HG02610 (cell line): ENCODE results near the gene TMCC1.
"Not testable (repeated sequence)": the region's sequence is repeated elsewhere in the genome, so short reads cannot be mapped to it uniquely, and the experiment has no call there.

ENCODE experiments used
- ATAC-seq: cut with Tn5 transposase; IDR thresholded peaks from one replicate; pipeline ENCODE4 v1.9.1; 2021; ENCODE audit warnings: mild to moderate bottlenecking, moderate library complexity; ENCODE audit not compliant: unreplicated experiment

Gene TMCC1

GRCh38 chr3:129892857-129893580, 492 bp downstream of the TMCC1 start:
- peak; percentile 53 for ATAC-seq

GRCh38 chr3:129892486-129892856, 1.0 kb downstream of the TMCC1 start:
- ATAC-seq: no peak

- no peak for ATAC-seq
Measured at GRCh38 chr3:129890891-129891290, 2.6 kb downstream of the TMCC1 start.

- ATAC-seq: no peak
Measured at GRCh38 chr3:129890125-129890524, 3.4 kb downstream of the TMCC1 start.

- no peak for ATAC-seq
Measured at GRCh38 chr3:129888771-129889170, 4.7 kb downstream of the TMCC1 start.

DNA sequence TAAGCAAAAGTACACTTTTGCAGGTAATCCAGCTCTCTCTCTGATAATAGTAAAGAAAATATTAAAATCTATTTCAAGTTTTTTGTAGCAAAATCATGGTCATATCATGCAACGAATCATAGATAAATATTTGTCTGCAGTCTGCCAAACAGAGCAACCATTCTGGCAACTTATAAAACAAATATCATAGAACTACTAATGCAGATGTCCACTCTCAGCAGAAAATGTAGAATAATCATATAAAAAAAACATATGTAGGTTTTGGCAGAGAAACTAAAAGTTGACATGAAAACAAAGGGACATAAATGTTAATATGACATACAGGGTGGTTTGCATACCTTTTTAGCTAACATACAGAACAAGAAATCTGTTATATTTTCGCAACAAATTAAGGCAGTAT, 12.2 kb downstream of the TMCC1 start:
- ATAC-seq: no peak

- no peak for ATAC-seq
Measured at GRCh38 chr3:129878355-129878754, 15.2 kb downstream of the TMCC1 start.

- not testable (repeated sequence) for ATAC-seq
Measured at GRCh38 chr3:129874479-129874878, 19.0 kb downstream of the TMCC1 start.

GRCh38 chr3:129868912-129869311, 24.6 kb downstream of the TMCC1 start:
- no peak for ATAC-seq

GRCh38 chr3:129867506-129868124, 25.9 kb downstream of the TMCC1 start:
- ATAC-seq: no peak

DNA sequence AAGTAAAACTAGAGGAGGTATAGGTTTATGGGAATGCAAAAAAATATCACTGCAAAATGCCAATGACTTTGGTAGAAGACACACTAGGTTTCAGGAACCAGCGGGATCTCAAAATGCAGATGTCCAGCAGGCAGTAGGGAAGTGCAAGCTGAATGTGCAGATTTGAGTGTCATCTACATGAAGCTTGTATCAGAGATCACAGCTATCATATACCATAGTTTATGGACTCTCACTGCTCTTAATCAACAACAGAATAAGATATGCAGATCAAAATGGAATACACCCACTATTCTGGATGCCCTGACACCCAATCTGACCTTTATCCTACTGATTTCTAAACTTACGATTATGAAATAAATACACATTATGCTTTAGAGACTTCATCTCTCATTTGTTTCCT, 27.7 kb downstream of the TMCC1 start:
- ATAC-seq: no peak

- ATAC-seq: no peak
Measured at GRCh38 chr3:129864519-129864918, 29.0 kb downstream of the TMCC1 start.

- no peak for ATAC-seq
Measured at GRCh38 chr3:129859272-129859671, 34.2 kb downstream of the TMCC1 start.

DNA sequence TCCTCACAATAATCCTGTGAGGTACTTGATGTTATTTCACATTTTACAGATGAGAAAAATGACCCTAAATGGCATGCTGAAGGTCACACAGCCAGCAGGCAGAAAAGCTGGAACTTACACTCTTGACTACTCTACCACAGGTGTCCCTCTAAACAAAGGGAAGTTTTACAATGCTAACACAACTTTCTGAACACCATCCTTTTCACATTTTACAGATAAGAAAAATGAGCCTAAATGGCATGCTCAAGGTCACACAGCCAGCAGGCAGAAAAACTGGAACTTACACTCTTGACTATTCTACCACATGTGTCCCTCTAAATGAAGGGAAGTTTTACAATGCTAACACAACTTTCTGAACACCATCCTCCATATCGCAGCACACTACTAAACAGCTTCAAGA, 35.6 kb downstream of the TMCC1 start:
- no peak for ATAC-seq

DNA sequence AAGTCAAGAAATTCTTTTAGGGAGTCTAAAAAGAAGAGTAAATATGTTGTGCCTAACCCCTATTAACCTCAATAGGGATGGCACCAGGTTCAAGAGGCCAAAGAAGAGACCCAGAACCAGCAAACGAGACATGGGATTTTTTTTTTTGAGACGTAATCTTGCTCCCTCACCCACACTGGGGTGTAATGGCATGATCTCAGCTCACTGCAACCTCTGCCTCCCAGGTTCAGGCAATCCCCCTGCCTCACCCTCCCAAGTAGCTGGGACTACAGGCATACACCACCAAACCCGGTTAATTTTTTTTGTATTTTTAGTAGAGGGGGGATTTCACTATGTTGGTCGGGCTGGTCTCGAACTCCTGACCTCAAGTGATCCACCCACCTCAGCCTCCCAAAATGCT, 36.7 kb downstream of the TMCC1 start:
- ATAC-seq: not testable (repeated sequence)

DNA sequence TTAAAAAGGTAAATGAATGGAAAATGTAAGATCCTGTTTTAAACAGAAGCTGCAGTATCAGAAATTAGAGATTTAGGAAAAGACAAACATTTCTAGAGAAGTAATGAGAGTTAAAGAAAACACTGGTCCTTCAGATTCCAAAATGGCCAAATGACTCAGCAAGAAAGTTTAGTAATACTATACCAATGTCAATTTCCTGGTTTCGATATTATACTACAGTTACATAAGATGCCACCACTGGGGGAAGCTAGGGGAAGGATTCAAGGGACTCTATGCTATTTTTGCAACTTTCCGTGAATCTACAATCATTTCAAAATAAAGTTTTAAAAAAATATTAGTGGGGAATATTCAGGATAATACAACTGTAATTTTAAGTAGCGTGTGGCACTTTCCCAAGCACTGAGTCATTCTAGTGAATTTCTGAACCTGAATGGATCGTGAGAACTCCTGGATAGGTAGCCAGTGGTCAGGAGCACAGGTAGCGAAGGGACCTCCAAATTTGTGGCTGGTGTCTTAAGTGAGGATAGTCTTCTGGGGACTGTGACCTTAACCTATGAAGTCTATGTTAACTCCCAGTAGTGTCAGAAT, 37.6 kb downstream of the TMCC1 start:
- ATAC-seq: peak; percentile 71

- no peak for ATAC-seq
Measured at GRCh38 chr3:129855170-129855831, 38.2 kb downstream of the TMCC1 start.

- no peak for ATAC-seq
Measured at GRCh38 chr3:129854460-129854859, 39.1 kb downstream of the TMCC1 start.

- ATAC-seq: no peak
Measured at GRCh38 chr3:129845956-129846355, 47.6 kb downstream of the TMCC1 start.

- ATAC-seq: no peak
Measured at GRCh38 chr3:129840707-129841360, 52.7 kb downstream of the TMCC1 start.

- no peak for ATAC-seq
Measured at GRCh38 chr3:129838086-129838485, 55.4 kb downstream of the TMCC1 start.
